Heart left ventricle (tissue), 16 donors: Measurements from ENCODE around the gene DNAJA3. TPM values are rescaled to one million over a fixed set of nuclear protein-coding genes. Genes with fewer than 3 reads are reported as not detected.

ENCODE experiments used
- ATAC-seq, 4 donors: fragments of 200-7000 bp; cut with Tn5 transposase; one replicate each; pipeline ENCODE4 v1.9.1; 2020 to 2022; ENCODE audit warnings: moderate library complexity in 4 of 4, mild to moderate bottlenecking in 3 of 4, moderate number of reproducible peaks in 1 of 4
- DNase-seq, 5 donors: peaks; one replicate each; pipeline ENCODE4 v3.0.0-alpha.2; 2020
- H3K27ac ChIP-seq, 12 donors: fragments of 200-600 bp; sonication (generic) in 4 of 12; one replicate each; pipeline versions ENCODE4 v1.5.0 to v1.8.0; 2016 to 2022; ENCODE audit warnings: mild to moderate bottlenecking in 2 of 12
- H3K27me3 ChIP-seq, 9 donors: fragments of 200-600 bp; sonication (generic) in 2 of 9; one replicate each; pipeline versions ENCODE4 v1.5.1 to v1.8.0; 2016 to 2022; ENCODE audit warnings: mild to moderate bottlenecking in 3 of 9
- H3K36me3 ChIP-seq, 9 donors: fragments of 200-600 bp; sonication (generic) in 2 of 9; one replicate each; pipeline versions ENCODE4 v1.5.0 to v1.8.0; 2018 to 2022; ENCODE audit warnings: mild to moderate bottlenecking in 2 of 9
- H3K4me1 ChIP-seq, 12 donors: fragments of 200-600 bp; sonication (generic) in 4 of 12; one replicate each; pipeline versions ENCODE4 v1.5.0 to v1.8.0; 2016 to 2022; ENCODE audit warnings: mild to moderate bottlenecking in 3 of 12
- H3K4me3 ChIP-seq, 12 donors: fragments of 200-600 bp; sonication (generic) in 4 of 12; one replicate each; pipeline versions ENCODE4 v1.5.0 to v1.8.0; 2017 to 2022; ENCODE audit warnings: mild to moderate bottlenecking in 9 of 12, moderate library complexity in 4 of 12
- H3K9me3 ChIP-seq, 12 donors: fragments of 200-600 bp; sonication (generic) in 4 of 12; one replicate each; pipeline versions ENCODE4 v1.5.0 to v1.8.0; 2016 to 2022; ENCODE audit warnings: mild to moderate bottlenecking in 1 of 12
- POLR2A ChIP-seq, 2 donors: fragments of 450-650 bp; IDR thresholded peaks; one replicate each; pipeline ENCODE4 v1.6.1; 2017; ENCODE audit warnings: antibody characterized with exemption in 2 of 2, mild to moderate bottlenecking in 2 of 2, moderate library complexity in 2 of 2
- WGBS, 4 donors: extraction: QIAGEN DNeasy Blood & Tissue Kit in 2 of 4; methylation state at CpG; one replicate each; pipeline versions ENCODE4 v1.1.5 to v1.1.7; 2013 to 2018; 5-methylcytosine and 5-hydroxymethylcytosine counted together
- intact Hi-C, 10 donors: fragments of 100-400 bp; cut with DNase I; formaldehyde crosslinking; loops; one replicate each; pipeline versions ENCODE4 v1.11.1 to v1.14.2; 2022
- polyA plus RNA-seq, 2 donors: library from polyadenylated mRNA; stranded (reverse); fragments of 200-250 nt; gene quantifications; one replicate each; pipeline ENCODE4 v1.2.3, GENCODE V29; 2013
- total RNA-seq, 9 donors: library from RNA; depleted of rRNA in 2 of 9; stranded (reverse); fragments of >200 nt in 2 of 9; fragmentation: NEBNext Ultra II Directional in 3 of 9; extraction: Animal tissue kit (Norgen Biotek cat#: 25700) in 3 of 9; gene quantifications; one replicate each; pipeline versions ENCODE4 v1.1.0 to v1.2.4, GENCODE V29; 2016 to 2023
- TF ChIP-seq, protein P1 (sequence below), 12 donors: fragments of 200-600 bp; sonication (generic) in 4 of 12; IDR thresholded peaks; one replicate each; pipeline versions ENCODE4 v1.5.0 to v1.8.0; 2018 to 2022; ENCODE audit warnings: antibody characterized with exemption in 12 of 12, mild to moderate bottlenecking in 5 of 12
- donor health status: ischemic (EF 13 %, LVEDD 7.1; RV severe dilation, severe dysfunction).
- donor health status: healthy with polysubstance abuse.
- donor health status: DM: no; HTN: yes; CAD: no.
- donor health status: DM: no; HTN: no; CAD: no.
- donor health status: ischemic (EF 25% LVEDD 6.9; RV normal size, moderate dysfunction).
- donor health status: ischemic (EF 25% LVEDD 5.7; RV mildly dilated, moderate dysfunction).
- donor health status: healthy.
- donor health status: DM: yes; HTN: yes; CAD: no.
- donor health status: ischemic (EF 35%, LVEDD 5.7; RV mildly dilated, moderate dysfunction).
- donor health status: nonischemic (EF 11% LVEDD 7.7; RV severe dilation, severe dysfunction).
- donor health status: DM: yes; HTN: yes; CAD: no.
- donor health status: PGD.
- donor health status: ischemic (EF 29% LVEDD 5.4; RV normal size, mild dysfunction).
- donor health status: nonischemic (EF 23%, LVEDD 6.1; RV moderate dilation, normal function).

Gene DNAJA3
- total and polyA plus RNA-seq, 11 donors = 47.4 to 88.4 (median 59.7) TPM

DNA sequence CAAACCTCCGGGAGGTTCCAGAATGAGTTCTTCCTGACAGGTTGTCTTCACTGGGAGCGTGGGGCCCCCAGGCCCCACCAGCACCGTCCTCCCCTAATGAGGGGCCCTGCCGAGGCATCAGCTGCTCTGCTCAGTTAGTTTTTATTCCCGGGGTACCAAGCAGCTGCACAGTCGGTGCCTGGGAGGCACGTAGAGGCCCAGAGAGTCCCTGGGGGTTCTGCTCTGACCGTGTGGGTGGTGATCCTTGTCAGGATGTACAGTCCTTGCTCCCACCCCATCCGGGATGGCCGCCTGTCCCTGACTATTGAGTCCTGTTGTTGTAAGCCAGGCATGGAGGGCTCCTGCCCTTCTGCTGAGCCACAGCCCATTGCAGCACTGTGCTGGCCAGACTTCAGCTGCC, 30.3 kb downstream of the DNAJA3 start:
- DNase-seq = no peak
- no peaks in the 10 kb centered on the region for H3K9me3 ChIP-seq
- H3K4me3 ChIP-seq = no peak overlapping the region
- intact Hi-C loops = no loop called here
- TF ChIP-seq, protein P1, sequence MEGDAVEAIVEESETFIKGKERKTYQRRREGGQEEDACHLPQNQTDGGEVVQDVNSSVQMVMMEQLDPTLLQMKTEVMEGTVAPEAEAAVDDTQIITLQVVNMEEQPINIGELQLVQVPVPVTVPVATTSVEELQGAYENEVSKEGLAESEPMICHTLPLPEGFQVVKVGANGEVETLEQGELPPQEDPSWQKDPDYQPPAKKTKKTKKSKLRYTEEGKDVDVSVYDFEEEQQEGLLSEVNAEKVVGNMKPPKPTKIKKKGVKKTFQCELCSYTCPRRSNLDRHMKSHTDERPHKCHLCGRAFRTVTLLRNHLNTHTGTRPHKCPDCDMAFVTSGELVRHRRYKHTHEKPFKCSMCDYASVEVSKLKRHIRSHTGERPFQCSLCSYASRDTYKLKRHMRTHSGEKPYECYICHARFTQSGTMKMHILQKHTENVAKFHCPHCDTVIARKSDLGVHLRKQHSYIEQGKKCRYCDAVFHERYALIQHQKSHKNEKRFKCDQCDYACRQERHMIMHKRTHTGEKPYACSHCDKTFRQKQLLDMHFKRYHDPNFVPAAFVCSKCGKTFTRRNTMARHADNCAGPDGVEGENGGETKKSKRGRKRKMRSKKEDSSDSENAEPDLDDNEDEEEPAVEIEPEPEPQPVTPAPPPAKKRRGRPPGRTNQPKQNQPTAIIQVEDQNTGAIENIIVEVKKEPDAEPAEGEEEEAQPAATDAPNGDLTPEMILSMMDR (IDR thresholded peaks at IDR 0.05) = no peak
- TF ChIP-seq POLR2A (IDR thresholded peaks at IDR 0.05) = no peak
- H3K27me3 ChIP-seq = no peaks in the 10 kb centered on the region
- peaks cover 0 to 13% (median 0%) of the 10 kb centered on the region in 12 donors for H3K4me1 ChIP-seq
- peaks cover 0 to 99% (median 71%) of the 10 kb centered on the region in 9 donors for H3K36me3 ChIP-seq
- no peak overlapping the region for H3K27ac ChIP-seq
- ATAC-seq = no peak
- 73 to 89% (median 83%) methylated on average over 5 to 10 of the region's 10 CpGs for WGBS, 4 donors

- Histone ChIP-seq H3K36me3 (peaks cover 0 to 82% (median 56%) of the 10 kb centered on the region in 9 donors), H3K27ac (no peak overlapping the region), H3K4me1 (peaks cover 0 to 20% (median 0%) of the 10 kb centered on the region in 12 donors), H3K27me3 (no peaks in the 10 kb centered on the region), H3K4me3 (no peak overlapping the region), H3K9me3 (no peaks in the 10 kb centered on the region)
- intact Hi-C loops = no loop called here
- DNase-seq (no peak), ATAC-seq (no peak)
- TF ChIP-seq, protein P1 (IDR thresholded peaks at IDR 0.05) = no peak
- TF ChIP-seq POLR2A (IDR thresholded peaks at IDR 0.05) = no peak
- WGBS, 4 donors = 85 to 93% (median 90%) methylated on average over 5 of the region's 5 CpGs
These were observed 35.2 kb downstream of the DNAJA3 start for GRCh38 chr16:4460936-4461249.

- ATAC-seq = no peak
- peaks cover 0 to 82% (median 52%) of the 10 kb centered on the region in 9 donors for H3K36me3 ChIP-seq
- intact Hi-C loops = no loop called here
These were observed 35.8 kb downstream of the DNAJA3 start for GRCh38 chr16:4461250-4462085.

DNA sequence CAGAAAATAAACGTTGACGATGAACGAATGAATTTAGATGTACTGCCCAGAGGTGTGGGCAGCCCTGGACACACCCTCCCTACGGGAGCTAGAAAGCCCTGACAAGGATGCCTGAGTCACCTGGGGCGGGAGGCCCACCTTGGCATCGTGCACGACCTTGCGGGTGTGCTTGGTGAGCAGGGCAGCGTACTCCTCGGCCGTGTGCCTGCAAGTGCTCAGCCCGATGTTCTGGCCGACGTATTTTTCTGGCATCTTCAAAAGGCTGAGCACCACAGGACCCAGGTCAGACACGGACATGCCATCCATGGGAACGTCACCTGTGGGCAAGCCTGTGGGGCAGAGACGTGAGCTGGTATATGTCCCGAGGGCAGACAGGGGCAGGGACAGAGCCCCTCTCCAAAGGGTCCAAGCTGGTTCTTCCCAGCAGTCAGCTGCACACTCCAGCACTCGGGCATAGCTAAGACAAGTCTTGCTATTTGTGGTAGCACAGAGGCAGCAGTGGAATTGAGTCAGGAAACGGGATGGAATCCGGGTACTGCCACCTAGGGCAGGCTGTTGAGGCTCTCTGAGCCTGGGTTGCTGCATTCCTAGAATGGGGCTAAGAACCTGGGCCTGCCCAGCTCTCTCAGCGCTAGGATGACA, 38.0 kb downstream of the DNAJA3 start:
- Histone ChIP-seq H3K4me3 (no peak overlapping the region), H3K9me3 (no peaks in the 10 kb centered on the region), H3K4me1 (peaks cover 0 to 20% (median 4%) of the 10 kb centered on the region in 12 donors), H3K27me3 (no peaks in the 10 kb centered on the region), H3K36me3 (peaks cover 0 to 79% (median 31%) of the 10 kb centered on the region in 9 donors), H3K27ac (peak overlapping the region in 3 of 12 donors; percentile 14 to 90 (median 34))
- TF ChIP-seq POLR2A (IDR thresholded peaks at IDR 0.05) = no peak
- TF ChIP-seq, protein P1 (IDR thresholded peaks at IDR 0.05) = no peak
- intact Hi-C loops = no loop called here
- DNase-seq = no peak
- ATAC-seq = no peak
- 80 to 83% (median 82%) methylated on average over 19 to 22 of the region's 22 CpGs for WGBS, 4 donors

More at GRCh38 chr16:4461250-4462085, 35.8 kb downstream of the DNAJA3 start:
- Histone ChIP-seq H3K4me3 (no peak overlapping the region), H3K9me3 (no peaks in the 10 kb centered on the region), H3K27me3 (no peaks in the 10 kb centered on the region), H3K4me1 (peaks cover 0 to 21% (median 1%) of the 10 kb centered on the region in 12 donors), H3K27ac (no peak overlapping the region)
- WGBS, 4 donors = 81 to 87% (median 85%) methylated on average over 17 to 27 of the region's 27 CpGs
- DNase-seq = no peak
- TF ChIP-seq, protein P1 (IDR thresholded peaks at IDR 0.05) = no peak
- no peak for TF ChIP-seq POLR2A (IDR thresholded peaks at IDR 0.05)
